Vagina (tissue), 2 donors: ENCODE results near the gene OBSCN.

Experiments used
- CTCF ChIP-seq, 3 experiments: fragments of 450-650 bp in 2 of 3; fragments of 200-600 bp in 1 of 3; sonication (generic) in 1 of 3; IDR thresholded peaks; one replicate each; pipeline ENCODE4 v1.5.1; 2017 to 2019; ENCODE audit warnings: antibody characterized with exemption in 3 of 3, mild to moderate bottlenecking in 2 of 3, moderate library complexity in 2 of 3
- POLR2A ChIP-seq, 2 donors: fragments of 450-650 bp; IDR thresholded peaks; one replicate each; pipeline ENCODE4 v1.6.1; 2017; ENCODE audit warnings: antibody characterized with exemption in 2 of 2, mild to moderate bottlenecking in 2 of 2, moderate library complexity in 2 of 2
- POLR2AphosphoS5 ChIP-seq, 2 donors: sonication (generic); formaldehyde crosslinking; IDR thresholded peaks; one replicate each; pipeline ENCODE4 v1.9.0; 2017; ENCODE audit warnings: antibody characterized with exemption in 2 of 2, mild to moderate bottlenecking in 2 of 2, low read depth in 1 of 2; ENCODE audit not compliant: insufficient read depth in 1 of 2

- TF ChIP-seq CTCF (IDR thresholded peaks at IDR 0.05) (no peak), POLR2A (IDR thresholded peaks at IDR 0.05) (no peak), POLR2AphosphoS5 (IDR thresholded peaks at IDR 0.05; ENCODE audit: insufficient read depth in 1 of 2, low read depth in 1 of 2) (peak in 1 of 2 donors; percentile 36)
Measured at GRCh38 chr1:228163007-228163753, 44.7 kb upstream of the OBSCN start.
